OCI-LY3 (cell line): Measurements from ENCODE around the gene SLC12A6.

Experiments
- H2AFZ ChIP-seq: fragments of 200-600, 300-600 bp; shearing (Covaris generic); 2 replicates; pipeline ENCODE4 v1.6.0; 2014; ENCODE audit warnings: antibody characterized with exemption, low read depth, low read length
- H3K27ac ChIP-seq: fragments of 200-600, 300-600 bp; sonication (generic); 2 replicates; pipeline ENCODE4 v1.5.1; 2014; ENCODE audit warnings: mild to moderate bottlenecking, low read length, moderate library complexity, mixed read lengths
- H3K27me3 ChIP-seq: fragments of 200-600, 300-600 bp; sonication (generic); 2 replicates; pipeline ENCODE4 v1.6.1; 2014; ENCODE audit warnings: low read depth, low read length, mixed read lengths
- H3K36me3 ChIP-seq: fragments of 200-600, 300-600 bp; sonication (generic); replicated peaks from 2 replicates; pipeline ENCODE3; 2014; ENCODE audit warnings: low read depth, low read length, mixed read lengths
- H3K4me1 ChIP-seq: fragments of 300-600, 200-600 bp; sonication (generic); 2 replicates; pipeline ENCODE4 v1.6.1; 2014; ENCODE audit warnings: low read length, mixed read lengths
- H3K4me2 ChIP-seq: fragments of 200-600, 300-600 bp; sonication (generic); 2 replicates; pipeline ENCODE4 v1.6.1; 2014; ENCODE audit warnings: low read length, mixed read lengths
- H3K4me3 ChIP-seq: fragments of 300-600, 200-600 bp; sonication (generic); 2 replicates; pipeline ENCODE4 v1.5.1; 2014; ENCODE audit warnings: antibody characterized with exemption, mild to moderate bottlenecking, low read length, moderate library complexity
- H3K79me2 ChIP-seq: fragments of 300-600, 200-600 bp; shearing (Covaris generic); 2 replicates; pipeline ENCODE4 v1.6.1; 2014; ENCODE audit warnings: mild to moderate bottlenecking, low read length, mixed read lengths
- H3K9ac ChIP-seq: fragments of 300-600, 200-600 bp; shearing (Covaris generic); 2 replicates; pipeline ENCODE4 v1.6.0; 2014; ENCODE audit warnings: mild to moderate bottlenecking, low read length, moderate library complexity
- H3K9me3 ChIP-seq: fragments of 200-600, 300-600 bp; shearing (Covaris generic); 2 replicates; pipeline ENCODE4 v1.6.1; 2014; ENCODE audit warnings: low read length, mixed read lengths; ENCODE audit not compliant: insufficient read depth
- H4K20me1 ChIP-seq: fragments of 200-600, 300-600 bp; sonication (generic); 2 replicates; pipeline ENCODE4 v1.6.1; 2016; ENCODE audit warnings: low read length, mixed read lengths; ENCODE audit not compliant: insufficient read depth
- CTCF ChIP-seq: fragments of 200-600, 300-600 bp; sonication (generic); IDR thresholded peaks from 2 replicates; pipeline ENCODE4 v1.5.1; 2014; ENCODE audit warnings: antibody characterized with exemption, low read length, low read depth
- EZH2phosphoT487 ChIP-seq: fragments of 200-600 bp; shearing (Covaris generic); IDR thresholded peaks from 2 replicates; pipeline ENCODE4 v1.6.1; 2018; ENCODE audit warnings: antibody characterized with exemption, mixed run types, low read depth

Gene SLC12A6

GRCh38 chr15:34314491-34315490, 22.8 kb downstream of the SLC12A6 start:
- H3K9ac ChIP-seq = no peak overlapping the region
- no peak overlapping the region for H3K27ac ChIP-seq
- H3K4me2 ChIP-seq = no peak overlapping the region
- 0 out of 2 replicates have a peak, but pooled peaks cover 4% of the 10 kb centered on the region for H3K4me1 ChIP-seq
- no peak overlapping the region for H3K4me3 ChIP-seq
- TF ChIP-seq CTCF = no peak
- no peak for TF ChIP-seq EZH2phosphoT487
- no peaks in the 10 kb centered on the region for H3K36me3 ChIP-seq
- no peaks in the 10 kb centered on the region for H3K9me3 ChIP-seq
- H3K79me2 ChIP-seq = no peaks in the 10 kb centered on the region
- no peak overlapping the region for H2AFZ ChIP-seq
- H3K27me3 ChIP-seq = no peaks in the 10 kb centered on the region
- no peaks in the 10 kb centered on the region for H4K20me1 ChIP-seq

- Histone ChIP-seq H3K4me1 (no peaks in the 10 kb centered on the region), H2AFZ (no peak overlapping the region), H3K27me3 (no peaks in the 10 kb centered on the region), H3K79me2 (no peaks in the 10 kb centered on the region), H3K36me3 (no peaks in the 10 kb centered on the region), H3K9ac (no peak overlapping the region), H3K4me3 (no peak overlapping the region), H3K4me2 (no peak overlapping the region), H3K9me3 (no peaks in the 10 kb centered on the region), H4K20me1 (no peaks in the 10 kb centered on the region), H3K27ac (no peak overlapping the region)
- no peak for TF ChIP-seq EZH2phosphoT487
- TF ChIP-seq CTCF = no peak
These were observed 26.0 kb downstream of the SLC12A6 start for GRCh38 chr15:34311563-34311962.

- Histone ChIP-seq H3K36me3 (no peaks in the 10 kb centered on the region), H2AFZ (no peak overlapping the region), H3K79me2 (no peaks in the 10 kb centered on the region), H3K27me3 (no peaks in the 10 kb centered on the region), H3K9me3 (no peaks in the 10 kb centered on the region), H3K4me3 (no peak overlapping the region), H3K9ac (no peak overlapping the region), H3K27ac (no peak overlapping the region), H3K4me1 (no peaks in the 10 kb centered on the region), H4K20me1 (no peaks in the 10 kb centered on the region), H3K4me2 (no peak overlapping the region)
- no peak for TF ChIP-seq EZH2phosphoT487
- TF ChIP-seq CTCF = no peak
These were observed 33.0 kb downstream of the SLC12A6 start for GRCh38 chr15:34304613-34305012.

- H4K20me1 ChIP-seq = no peaks in the 10 kb centered on the region
- no peaks in the 10 kb centered on the region for H3K27me3 ChIP-seq
- H3K9me3 ChIP-seq = no peaks in the 10 kb centered on the region
- H2AFZ ChIP-seq = no peak overlapping the region
- H3K36me3 ChIP-seq = no peaks in the 10 kb centered on the region
- H3K4me1 ChIP-seq = no peaks in the 10 kb centered on the region
- H3K4me2 ChIP-seq = no peak overlapping the region
- no peak overlapping the region for H3K4me3 ChIP-seq
- H3K79me2 ChIP-seq = no peaks in the 10 kb centered on the region
- TF ChIP-seq CTCF (no peak), EZH2phosphoT487 (no peak)
- H3K27ac ChIP-seq = no peak overlapping the region
- no peak overlapping the region for H3K9ac ChIP-seq
These were observed 36.5 kb downstream of the SLC12A6 start for GRCh38 chr15:34301058-34301457.
